OCI-LY3 (cell line): ENCODE measurements around the gene AGBL4.

Source experiments
- CTCF ChIP-seq: fragments of 200-600, 300-600 bp; sonication (generic); IDR thresholded peaks from 2 replicates; pipeline ENCODE4 v1.5.1; 2014; ENCODE audit warnings: antibody characterized with exemption, low read length, low read depth
- EZH2phosphoT487 ChIP-seq: fragments of 200-600 bp; shearing (Covaris generic); IDR thresholded peaks from 2 replicates; pipeline ENCODE4 v1.6.1; 2018; ENCODE audit warnings: antibody characterized with exemption, mixed run types, low read depth

GRCh38 chr1:49052102-49052501 is 971.7 kb downstream of the AGBL4 start:
- TF ChIP-seq CTCF = no peak
- TF ChIP-seq EZH2phosphoT487 = no peak
